Astrocyte of the spinal cord (primary cell): ENCODE measurements around the gene PALLD.
"Not testable (repeated sequence)": the region's sequence is repeated elsewhere in the genome, so short reads cannot be mapped to it uniquely, and the experiment has no call there.

Experiments
- DNase-seq: peaks from one replicate; pipeline ENCODE4 v3.0.0; 2011; ENCODE audit warnings: low read depth, low spot score
- H3K4me3 ChIP-seq: 2 replicates; pipeline ENCODE4 v1.5.1; 2011; ENCODE audit warnings: low read depth, mild to moderate bottlenecking, low read length, moderate library complexity
- CTCF ChIP-seq: IDR thresholded peaks from 2 replicates; pipeline ENCODE4 v1.5.1; 2012; ENCODE audit warnings: low read depth, mild to moderate bottlenecking, low read length, inconsistent platforms
- in situ Hi-C: cut with HindIII; loops from 2 replicates; pipeline ENCODE4 v1.10.0; 2017; ENCODE audit warnings: low sequenced_read_pairs

PALLD gene

DNA sequence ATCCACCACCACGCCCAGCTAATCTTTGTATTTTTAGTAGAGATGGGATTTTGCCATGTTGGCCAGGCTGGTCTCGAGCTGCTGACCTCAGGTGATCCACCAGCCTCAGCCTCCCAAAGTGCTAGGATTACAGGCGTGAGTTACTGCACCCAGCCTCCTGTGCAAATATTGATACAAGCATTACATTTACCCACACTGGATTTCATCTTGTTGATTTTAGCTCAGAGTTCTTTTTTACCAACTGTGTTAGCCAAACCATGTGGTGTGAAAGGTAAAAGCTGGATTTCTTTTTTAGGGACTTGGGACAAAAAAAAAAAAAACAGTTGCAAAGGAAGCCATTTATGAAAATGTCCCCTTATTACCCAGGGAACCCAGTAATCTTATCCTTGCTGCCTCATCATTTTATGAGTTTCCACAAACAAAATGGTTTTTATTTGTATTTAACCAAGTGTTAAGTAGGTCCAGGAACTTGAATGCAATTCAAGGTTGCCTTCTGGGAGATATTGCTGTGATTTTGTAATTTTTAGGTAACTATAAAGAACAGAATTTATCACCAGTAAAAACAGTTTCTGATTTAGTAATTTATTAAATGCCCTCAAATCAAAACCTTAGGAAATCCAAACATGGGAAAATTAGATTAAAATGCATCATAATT is 202.5 kb downstream of the PALLD start:
- in situ Hi-C loops: no loop called here
- TF ChIP-seq CTCF: no peak
- no peak overlapping the region for H3K4me3 ChIP-seq
- peak; percentile 37 for DNase-seq

DNA sequence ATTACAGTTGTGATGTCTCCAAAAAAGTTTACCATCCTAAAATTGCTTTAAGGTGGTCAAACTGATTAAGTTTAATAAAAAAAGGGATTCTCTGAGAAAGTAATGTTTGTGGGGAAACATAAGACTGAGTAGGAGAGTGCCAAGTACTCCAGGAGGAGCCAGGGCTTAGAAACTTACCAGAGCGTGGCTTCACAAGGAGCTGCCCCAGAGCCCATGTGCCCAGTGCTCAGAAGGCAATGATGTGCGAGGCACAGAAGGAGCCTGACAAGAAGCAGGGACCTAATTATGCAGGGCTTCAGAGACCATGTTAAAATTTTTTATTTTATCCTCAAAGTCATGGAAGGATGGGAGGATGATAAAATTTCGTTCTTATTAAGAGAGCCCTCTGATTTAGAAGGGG is 204.2 kb downstream of the PALLD start:
- no peak overlapping the region for H3K4me3 ChIP-seq
- in situ Hi-C loops: no loop called here
- DNase-seq: no peak
- no peak for TF ChIP-seq CTCF

DNA sequence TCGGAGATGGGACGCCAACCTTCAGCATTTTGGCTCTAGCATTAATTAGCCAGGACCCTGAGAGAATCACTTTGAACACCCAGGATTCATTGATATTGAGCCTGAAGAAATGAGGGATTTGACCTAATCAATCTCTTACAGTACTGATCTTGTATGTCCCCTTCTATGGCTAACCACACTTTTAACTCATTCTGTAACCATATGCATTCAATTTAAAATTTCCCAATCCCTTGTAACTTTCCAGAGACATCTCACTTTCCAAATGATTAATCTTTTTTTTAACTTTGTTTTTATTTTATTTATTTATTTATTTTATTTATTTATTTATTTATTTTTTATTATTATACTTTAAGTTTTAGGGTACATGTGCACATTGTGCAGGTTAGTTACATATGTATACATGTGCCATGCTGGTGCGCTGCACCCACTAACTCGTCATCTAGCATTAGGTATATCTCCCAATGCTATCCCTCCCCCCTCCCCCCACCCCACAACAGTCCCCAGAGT is 205.8 kb downstream of the PALLD start:
- H3K4me3 ChIP-seq, in situ Hi-C loops, DNase-seq: not testable (repeated sequence)

DNA sequence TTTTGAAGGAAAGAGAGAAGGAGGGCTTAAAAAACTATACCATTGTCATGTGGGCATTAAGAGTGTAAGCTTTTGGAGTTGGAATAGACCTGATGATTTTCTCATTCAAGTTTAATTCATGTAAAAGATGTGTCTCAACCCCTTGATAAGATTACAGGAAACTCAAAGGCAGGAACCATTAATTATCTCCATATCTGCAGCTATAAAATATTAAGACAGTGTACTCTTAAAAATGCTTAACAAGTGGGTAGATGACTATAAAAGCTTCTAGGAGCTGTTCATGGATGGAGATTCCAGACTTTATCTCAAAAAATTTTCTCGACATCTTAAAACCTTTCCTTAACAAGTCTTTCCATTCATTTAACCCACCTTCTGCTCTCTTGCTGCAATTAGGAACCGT is 208.3 kb downstream of the PALLD start:
- no peak overlapping the region for H3K4me3 ChIP-seq
- no peak for DNase-seq
- in situ Hi-C loops: no loop called here
- no peak for TF ChIP-seq CTCF

DNA sequence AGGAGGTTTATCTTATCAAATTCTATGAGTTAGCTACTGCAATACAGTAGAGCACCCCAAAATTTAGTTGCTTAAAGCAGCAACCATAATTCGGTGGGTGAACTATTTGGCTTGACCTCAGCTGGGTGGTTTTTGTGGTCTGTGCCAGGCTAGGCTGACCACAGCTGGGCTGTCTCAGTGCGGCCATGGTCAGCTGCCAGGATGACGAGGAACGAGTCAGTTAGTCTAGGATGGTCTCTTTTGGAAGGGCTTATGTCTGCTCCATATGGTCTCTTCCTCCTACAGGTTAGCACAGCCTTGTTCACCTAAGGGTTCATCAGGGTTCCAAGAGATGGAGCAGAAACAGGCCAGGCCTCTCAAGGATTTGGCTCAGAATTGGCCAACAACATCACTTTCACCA is 210.4 kb downstream of the PALLD start:
- peak; percentile 33 for DNase-seq
- no peak for TF ChIP-seq CTCF
- H3K4me3 ChIP-seq: no peak overlapping the region
- in situ Hi-C loops: no loop called here

- H3K4me3 ChIP-seq: no peak overlapping the region
- in situ Hi-C loops: no loop called here
- DNase-seq: peak; percentile 50
- TF ChIP-seq CTCF: no peak
Observed at GRCh38 chr4:168708108-168708507, 211.3 kb downstream of the PALLD start.

DNA sequence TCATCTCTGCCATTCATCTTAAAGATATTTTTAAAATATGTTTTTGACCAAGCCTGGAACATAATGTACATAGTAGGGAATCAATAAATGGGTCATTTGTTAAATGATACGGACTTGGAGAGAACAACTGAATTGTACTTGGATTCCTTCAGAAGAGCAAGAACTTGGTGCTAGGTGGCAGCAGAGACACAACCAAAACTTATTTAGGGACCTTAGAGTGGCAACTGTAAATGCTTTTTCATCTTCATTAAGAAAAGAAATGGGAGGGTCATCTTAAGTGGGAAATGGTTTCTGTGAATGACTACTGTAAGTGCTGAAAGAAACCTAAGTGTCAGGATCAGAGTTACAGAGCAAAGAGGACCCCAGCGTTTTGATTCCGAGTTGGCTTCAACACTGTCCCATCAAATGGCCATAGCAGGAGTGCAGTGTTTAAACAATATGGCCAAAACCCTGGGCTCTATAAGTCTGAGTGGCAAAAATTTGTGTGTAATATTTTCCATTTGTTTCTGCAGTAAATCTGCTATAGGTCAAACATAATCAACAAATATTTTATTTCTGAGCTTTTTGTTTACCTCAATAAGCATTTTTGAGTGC is 213.6 kb downstream of the PALLD start:
- in situ Hi-C loops: no loop called here
- no peak overlapping the region for H3K4me3 ChIP-seq
- DNase-seq: peak; percentile 85
- TF ChIP-seq CTCF: peak; percentile 62
